ENCODE measurements around the gene TOM1.
"Not testable (repeated sequence)": the region's sequence is repeated elsewhere in the genome, so short reads cannot be mapped to it uniquely, and the experiment has no call there.

The TOM1 gene

GRCh38 chr22:35364230-35364629 is 64.5 kb downstream of the TOM1 start:
- H3K36me3 Mint-ChIP-seq (ENCODE audit: insufficient read depth); DNase-seq; H3K4me3 Mint-ChIP-seq; ATAC-seq (replicated peaks); H3K9me3 Mint-ChIP-seq; H3K4me1 Mint-ChIP-seq (ENCODE audit: low read depth in 2 of 2); H3K27ac Mint-ChIP-seq: not testable (repeated sequence)
- peaks cover 16 to 61% of the 10 kb centered on the region in 2 donors for H3K27me3 Mint-ChIP-seq

GRCh38 chr22:35367331-35367886 is 67.7 kb downstream of the TOM1 start:
- Mint-ChIP-seq H3K9me3 (no peaks in the 10 kb centered on the region), H3K4me1 (ENCODE audit: low read depth in 2 of 2) (peaks cover 5% of the 10 kb centered on the region in 2 donors), H3K36me3 (ENCODE audit: insufficient read depth) (peaks cover 20% of the 10 kb centered on the region), H3K27ac (peak overlapping the region in 1 of 2 donors; percentile 77), H3K27me3 (peaks cover 16 to 46% of the 10 kb centered on the region in 2 donors), H3K4me3 (no peak overlapping the region)
- peak; percentile 49 for ATAC-seq (replicated peaks)
- DNase-seq, result no peak

GRCh38 chr22:35368386-35368785 is 68.7 kb downstream of the TOM1 start:
- peaks cover 16 to 44% of the 10 kb centered on the region in 2 donors for H3K27me3 Mint-ChIP-seq
- no peak overlapping the region for H3K27ac Mint-ChIP-seq
- H3K4me3 Mint-ChIP-seq, result no peak overlapping the region
- no peaks in the 10 kb centered on the region for H3K9me3 Mint-ChIP-seq
- no peak for DNase-seq
- no peak for ATAC-seq (replicated peaks)
- H3K36me3 Mint-ChIP-seq (ENCODE audit: insufficient read depth), result peaks cover 23% of the 10 kb centered on the region
- peaks cover 5% of the 10 kb centered on the region in 2 donors for H3K4me1 Mint-ChIP-seq (ENCODE audit: low read depth in 2 of 2)

DNA sequence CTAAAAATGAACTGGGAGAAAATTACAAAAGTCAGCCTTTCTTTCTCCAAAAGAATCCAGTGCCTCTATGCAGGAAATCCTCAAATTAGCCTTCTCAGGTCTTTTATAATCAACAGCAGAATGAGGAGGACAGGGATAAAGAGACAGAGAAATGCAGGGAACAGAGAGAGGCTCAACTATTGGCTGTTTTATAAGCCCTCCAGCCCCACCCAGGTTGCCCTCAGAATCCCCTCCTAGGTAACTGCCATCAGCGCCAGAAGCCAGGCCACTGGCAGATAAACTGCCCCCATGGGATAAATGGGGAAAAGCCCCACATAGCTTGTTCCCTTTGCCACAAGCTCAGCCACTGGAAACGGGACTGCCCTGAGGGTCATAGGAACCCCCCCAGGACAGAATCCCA is 70.3 kb downstream of the TOM1 start:
- no peak for DNase-seq
- no peak for ATAC-seq (replicated peaks)
- peaks cover 14 to 43% of the 10 kb centered on the region in 2 donors for H3K27me3 Mint-ChIP-seq

DNA sequence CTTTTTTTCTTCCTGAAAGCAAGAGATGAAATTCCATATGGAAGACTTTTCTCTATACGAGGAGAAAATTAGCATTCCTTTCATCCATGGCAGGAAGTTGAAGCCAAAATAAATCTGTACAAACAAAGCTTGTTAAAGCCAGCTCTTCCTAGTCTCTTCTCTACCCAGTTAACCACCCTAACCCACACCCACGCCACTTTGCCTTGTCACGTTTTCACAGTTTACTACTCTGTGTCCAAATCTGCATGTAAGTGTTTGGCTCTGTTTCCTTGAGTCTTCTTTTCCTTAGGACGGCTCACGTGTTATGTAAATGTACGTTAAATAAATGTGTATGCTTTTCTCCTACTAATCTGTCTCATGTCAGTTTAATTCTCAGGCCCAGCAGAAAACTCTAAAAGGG is 74.1 kb downstream of the TOM1 start:
- Mint-ChIP-seq H3K9me3 (no peaks in the 10 kb centered on the region), H3K4me1 (ENCODE audit: low read depth in 2 of 2) (peaks cover 12 to 17% of the 10 kb centered on the region in 2 donors), H3K36me3 (ENCODE audit: insufficient read depth) (peaks cover 20% of the 10 kb centered on the region), H3K4me3 (no peak overlapping the region), H3K27me3 (peaks cover 0 to 6% of the 10 kb centered on the region in 2 donors), H3K27ac (no peak overlapping the region)
- DNase-seq, result no peak
- ATAC-seq (replicated peaks), result no peak

More for the DNA sequence above, 70.3 kb downstream of the TOM1 start:
- Mint-ChIP-seq H3K4me1 (ENCODE audit: low read depth in 2 of 2) (peaks cover 5% of the 10 kb centered on the region in 2 donors), H3K4me3 (no peak overlapping the region), H3K27ac (no peak overlapping the region), H3K9me3 (no peaks in the 10 kb centered on the region), H3K36me3 (ENCODE audit: insufficient read depth) (peaks cover 21% of the 10 kb centered on the region)

GRCh38 chr22:35375031-35375430 is 75.3 kb downstream of the TOM1 start:
- ATAC-seq (replicated peaks) (no peak), DNase-seq (no peak)
- Mint-ChIP-seq H3K27me3 (peaks cover 0 to 1% of the 10 kb centered on the region in 2 donors), H3K9me3 (no peaks in the 10 kb centered on the region), H3K4me1 (ENCODE audit: low read depth in 2 of 2) (peaks cover 12 to 17% of the 10 kb centered on the region in 2 donors), H3K36me3 (ENCODE audit: insufficient read depth) (peaks cover 20% of the 10 kb centered on the region), H3K4me3 (no peak overlapping the region), H3K27ac (no peak overlapping the region)

GRCh38 chr22:35375526-35375925 is 75.8 kb downstream of the TOM1 start:
- Mint-ChIP-seq H3K4me3 (no peak overlapping the region), H3K27ac (no peak overlapping the region)

DNA sequence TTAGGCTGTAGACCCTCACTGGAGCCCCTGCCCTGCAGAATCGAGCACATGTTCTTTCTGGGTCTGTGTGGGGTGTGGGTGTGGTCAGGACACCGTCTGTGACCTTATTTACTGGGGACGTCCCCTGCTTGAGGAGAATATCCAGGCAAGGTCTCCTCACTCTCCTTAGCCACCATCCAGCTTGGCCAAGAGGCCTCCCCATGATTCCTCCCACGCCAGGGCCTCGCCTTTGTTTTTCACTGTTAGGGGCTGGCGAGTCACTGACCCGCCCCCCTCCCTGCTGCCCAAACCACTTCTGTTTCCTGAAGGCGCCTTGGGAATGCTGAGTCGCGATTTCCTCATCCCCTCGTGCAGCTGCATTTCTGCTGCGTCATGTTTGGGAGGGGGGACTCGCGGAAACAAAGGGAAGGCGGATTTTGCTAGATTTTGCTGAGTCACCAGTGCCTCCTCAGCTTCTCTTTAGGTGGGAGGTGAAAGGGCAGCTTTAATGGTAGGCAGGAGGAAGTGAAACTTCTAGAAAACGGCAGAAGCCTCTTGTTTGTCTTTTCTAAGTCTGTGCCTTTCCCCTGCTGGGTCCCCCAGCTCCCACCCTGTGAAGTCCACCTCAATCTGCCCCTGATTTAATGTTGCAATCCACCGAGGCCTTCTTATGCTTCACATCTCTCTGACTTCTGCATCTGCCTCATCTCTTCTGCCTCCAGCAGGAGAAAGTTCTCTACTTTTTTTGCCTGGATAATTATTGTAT is 77.2 kb downstream of the TOM1 start:
- Mint-ChIP-seq H3K4me1 (ENCODE audit: low read depth in 2 of 2) (peaks cover 16 to 24% of the 10 kb centered on the region in 2 donors), H3K9me3 (no peaks in the 10 kb centered on the region), H3K27me3 (peaks cover 5 to 7% of the 10 kb centered on the region in 2 donors), H3K27ac (peak overlapping the region; percentile 6 to 92), H3K36me3 (ENCODE audit: insufficient read depth) (peaks cover 8% of the 10 kb centered on the region), H3K4me3 (peak overlapping the region in 1 of 2 donors; percentile 19)
- ATAC-seq (replicated peaks), result peak; percentile 16
- no peak for DNase-seq

More at GRCh38 chr22:35375526-35375925, 75.8 kb downstream of the TOM1 start:
- Mint-ChIP-seq H3K27me3 (peaks cover 0 to 6% of the 10 kb centered on the region in 2 donors), H3K4me1 (ENCODE audit: low read depth in 2 of 2) (peaks cover 12 to 19% of the 10 kb centered on the region in 2 donors), H3K36me3 (ENCODE audit: insufficient read depth) (peaks cover 17% of the 10 kb centered on the region), H3K9me3 (no peaks in the 10 kb centered on the region)
- ATAC-seq (replicated peaks) (no peak), DNase-seq (no peak)

DNA sequence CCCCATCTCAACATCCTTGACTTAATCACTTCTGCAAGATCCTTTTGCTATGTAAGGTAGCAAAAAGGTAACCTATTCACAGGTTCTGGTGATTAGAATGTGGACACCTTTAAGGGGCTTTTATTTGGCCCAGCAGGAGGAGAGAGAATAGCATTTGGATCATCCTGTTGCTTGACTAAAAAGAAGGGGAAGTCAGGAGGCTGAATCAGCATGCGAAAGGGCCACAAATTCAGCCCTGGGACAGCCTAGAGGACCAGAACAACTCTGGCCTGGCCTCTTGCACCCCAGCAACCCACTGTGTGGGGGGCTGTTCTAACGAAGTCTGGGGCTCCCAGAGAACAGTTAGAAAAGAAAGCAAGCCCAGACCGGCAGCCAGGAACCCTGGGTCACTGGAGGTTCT is 78.0 kb downstream of the TOM1 start:
- no peak for ATAC-seq (replicated peaks)
- DNase-seq, result no peak
- H3K4me3 Mint-ChIP-seq, result no peak overlapping the region
- H3K9me3 Mint-ChIP-seq, result no peaks in the 10 kb centered on the region
- peaks cover 13 to 20% of the 10 kb centered on the region in 2 donors for H3K4me1 Mint-ChIP-seq (ENCODE audit: low read depth in 2 of 2)
- H3K27ac Mint-ChIP-seq, result peak overlapping the region; percentile 6 to 92
- peaks cover 7 to 8% of the 10 kb centered on the region in 2 donors for H3K27me3 Mint-ChIP-seq
- peaks cover 4% of the 10 kb centered on the region for H3K36me3 Mint-ChIP-seq (ENCODE audit: insufficient read depth)

GRCh38 chr22:35378621-35379020 is 78.9 kb downstream of the TOM1 start:
- peaks cover 13 to 20% of the 10 kb centered on the region in 2 donors for H3K4me1 Mint-ChIP-seq (ENCODE audit: low read depth in 2 of 2)
- DNase-seq (no peak), ATAC-seq (replicated peaks) (no peak)
- H3K27me3 Mint-ChIP-seq, result peaks cover 7 to 8% of the 10 kb centered on the region in 2 donors
- H3K36me3 Mint-ChIP-seq (ENCODE audit: insufficient read depth), result peaks cover 4% of the 10 kb centered on the region
- H3K9me3 Mint-ChIP-seq, result no peaks in the 10 kb centered on the region
- no peak overlapping the region for H3K27ac Mint-ChIP-seq
- no peak overlapping the region for H3K4me3 Mint-ChIP-seq

DNA sequence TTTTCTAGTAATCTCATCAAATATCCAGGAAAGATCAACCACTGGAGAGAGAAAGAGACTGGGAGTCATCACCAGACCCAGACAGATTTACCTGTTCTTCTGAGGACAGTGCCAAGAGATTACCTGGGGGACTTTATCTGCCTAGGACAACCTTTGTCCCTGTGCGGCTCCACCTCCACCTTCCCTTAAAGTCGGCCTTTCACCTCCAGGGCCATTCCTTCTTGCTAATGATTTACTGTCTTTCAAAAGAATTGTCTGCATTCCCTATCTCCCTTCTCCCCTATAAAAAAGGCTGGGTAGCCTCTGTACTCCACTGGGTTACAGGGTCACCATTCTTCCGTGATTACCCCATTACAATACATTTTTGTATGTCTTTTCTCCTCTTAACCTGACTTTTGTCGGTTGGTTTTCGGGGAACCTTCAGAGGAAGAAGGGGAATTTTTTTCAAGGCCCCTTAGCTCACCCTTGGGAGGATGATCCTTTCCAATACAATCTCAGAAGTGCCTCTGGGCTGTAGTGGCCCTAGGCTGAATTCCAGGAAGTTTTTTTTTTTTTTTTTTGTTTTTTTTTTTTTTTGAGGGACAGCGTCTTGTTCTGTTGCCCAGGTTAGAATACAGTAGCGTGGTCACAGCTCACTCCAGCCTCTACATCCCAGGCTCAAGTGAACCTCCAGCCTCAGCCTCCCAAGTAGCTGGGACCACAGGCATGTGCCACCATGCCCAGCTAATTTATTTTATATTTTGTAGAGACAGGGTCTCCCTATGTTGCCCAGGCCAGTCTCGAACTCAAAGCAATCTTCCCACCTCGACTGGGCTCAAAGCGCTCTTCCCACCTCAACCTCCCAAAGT is 79.7 kb downstream of the TOM1 start:
- no peak overlapping the region for H3K27ac Mint-ChIP-seq
- H3K36me3 Mint-ChIP-seq (ENCODE audit: insufficient read depth), result peaks cover 4% of the 10 kb centered on the region
- H3K4me3 Mint-ChIP-seq, result no peak overlapping the region
- no peak for ATAC-seq (replicated peaks)
- peaks cover 13 to 20% of the 10 kb centered on the region in 2 donors for H3K4me1 Mint-ChIP-seq (ENCODE audit: low read depth in 2 of 2)
- no peak for DNase-seq
- no peaks in the 10 kb centered on the region for H3K9me3 Mint-ChIP-seq
- H3K27me3 Mint-ChIP-seq, result peaks cover 7 to 13% of the 10 kb centered on the region in 2 donors

- H3K9me3 Mint-ChIP-seq, result no peaks in the 10 kb centered on the region
- peak overlapping the region in 1 of 2 donors; percentile 78 for H3K27ac Mint-ChIP-seq
- peaks cover 7 to 20% of the 10 kb centered on the region in 2 donors for H3K27me3 Mint-ChIP-seq
- H3K4me3 Mint-ChIP-seq, result peak overlapping the region; percentile 65 to 72
- H3K4me1 Mint-ChIP-seq (ENCODE audit: low read depth in 2 of 2), result peaks cover 13 to 20% of the 10 kb centered on the region in 2 donors
- DNase-seq (no peak), ATAC-seq (replicated peaks) (no peak)
- H3K36me3 Mint-ChIP-seq (ENCODE audit: insufficient read depth), result peaks cover 4% of the 10 kb centered on the region
Observed at GRCh38 chr22:35380013-35380412, 80.3 kb downstream of the TOM1 start.
